Spleen (tissue), 7 donors: Measurements from ENCODE around the gene NUP43.

Source experiments
- POLR2A ChIP-seq, 3 donors: fragments of 450-650 bp; IDR thresholded peaks; one replicate each; pipeline ENCODE4 v1.5.1; 2017; ENCODE audit warnings: antibody characterized with exemption in 3 of 3, mild to moderate bottlenecking in 1 of 3
- TF ChIP-seq, protein P1 (sequence below), 11 experiments: fragments of 200-600 bp in 7 of 11; fragments of 450-650 bp in 4 of 11; sonication (generic) in 4 of 11; IDR thresholded peaks in 8 of 11; conservative IDR thresholded peaks in 3 of 11; 1 replicate in 7 of 11; 2 replicates in 4 of 11; pipeline versions ENCODE4 v1.4.0 to v1.8.0; 2016 to 2021; ENCODE audit warnings: antibody characterized with exemption in 11 of 11, inconsistent platforms in 4 of 11, mild to moderate bottlenecking in 1 of 11
- donor health status: DM: no; HTN: no; CAD: no; lungs with moderate emphysema.
- donor health status: DM: no; HTN: no; CAD: no.
- donor health status: DM: no; HTN: no; CAD: no.

DNA sequence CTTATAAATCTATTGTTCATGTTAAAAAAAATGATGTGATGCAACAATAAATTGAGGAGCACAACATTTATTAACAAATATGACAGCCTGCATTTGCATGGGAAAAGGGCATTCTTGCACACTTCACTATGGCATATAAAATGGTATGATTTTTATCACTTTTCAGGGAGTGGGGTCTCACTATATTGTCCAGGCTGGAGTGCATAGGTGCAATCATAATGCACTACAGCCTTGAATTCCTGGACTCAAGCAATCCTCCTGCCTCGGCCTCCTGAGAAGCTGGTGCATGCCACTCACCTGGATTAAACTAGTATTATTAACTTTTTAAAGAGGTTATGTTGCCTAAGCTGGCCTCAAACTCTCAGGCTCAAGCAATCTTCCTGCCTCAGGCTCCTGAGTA is 11.4 kb downstream of the NUP43 start:
- no peak for TF ChIP-seq POLR2A (IDR thresholded peaks at IDR 0.05)
- TF ChIP-seq, protein P1, sequence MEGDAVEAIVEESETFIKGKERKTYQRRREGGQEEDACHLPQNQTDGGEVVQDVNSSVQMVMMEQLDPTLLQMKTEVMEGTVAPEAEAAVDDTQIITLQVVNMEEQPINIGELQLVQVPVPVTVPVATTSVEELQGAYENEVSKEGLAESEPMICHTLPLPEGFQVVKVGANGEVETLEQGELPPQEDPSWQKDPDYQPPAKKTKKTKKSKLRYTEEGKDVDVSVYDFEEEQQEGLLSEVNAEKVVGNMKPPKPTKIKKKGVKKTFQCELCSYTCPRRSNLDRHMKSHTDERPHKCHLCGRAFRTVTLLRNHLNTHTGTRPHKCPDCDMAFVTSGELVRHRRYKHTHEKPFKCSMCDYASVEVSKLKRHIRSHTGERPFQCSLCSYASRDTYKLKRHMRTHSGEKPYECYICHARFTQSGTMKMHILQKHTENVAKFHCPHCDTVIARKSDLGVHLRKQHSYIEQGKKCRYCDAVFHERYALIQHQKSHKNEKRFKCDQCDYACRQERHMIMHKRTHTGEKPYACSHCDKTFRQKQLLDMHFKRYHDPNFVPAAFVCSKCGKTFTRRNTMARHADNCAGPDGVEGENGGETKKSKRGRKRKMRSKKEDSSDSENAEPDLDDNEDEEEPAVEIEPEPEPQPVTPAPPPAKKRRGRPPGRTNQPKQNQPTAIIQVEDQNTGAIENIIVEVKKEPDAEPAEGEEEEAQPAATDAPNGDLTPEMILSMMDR (IDR thresholded peaks at IDR 0.05 in 8 of 11, conservative IDR thresholded peaks at IDR 0.05 in 3 of 11): no peak
